Caco-2 (cell line): ENCODE measurements around the gene PPP2R3B. TPM values are rescaled to one million over a fixed set of nuclear protein-coding genes. Genes with fewer than 3 reads are reported as not detected.
A peak's percentile ranks its signal among the peaks of the same experiment; 100 is the strongest.

Experiments used
- BruUV-seq: library from RNA; stranded (reverse); fragments of 400-500 nt; replicated peaks from 2 replicates; lab custom pipeline; 2021; lab: Mats Ljungman, UMichigan
- CTCF ChIA-PET: fragments of 300-600 bp; sonication (Branson Sonifier 250); formaldehyde crosslinking; loops from one replicate; lab custom pipeline; 2022; ENCODE audit warnings: antibody characterized with exemption; lab: Charles Lee
- POLR2A ChIA-PET: fragments of 300-600 bp; sonication (Branson Sonifier 250); formaldehyde crosslinking; loops from one replicate; lab custom pipeline; 2022; ENCODE audit warnings: antibody characterized with exemption; lab: Charles Lee
- DNase-seq, 2 experiments: peaks; one replicate each; pipeline versions ENCODE4 v3.0.0 to v3.0.0-alpha.2; 2020 to 2022
- H3K27me3 ChIP-seq: replicated peaks from 2 replicates; pipeline ENCODE4 v1.6.0; 2011; ENCODE audit warnings: low read length; ENCODE audit not compliant: control insufficient read depth, insufficient read depth
- H3K36me3 ChIP-seq: 2 replicates; pipeline ENCODE4 v1.5.1; 2011; ENCODE audit warnings: low read length; ENCODE audit not compliant: control insufficient read depth, insufficient read depth
- H3K4me1 ChIP-seq: fragments of 250-450 bp; sonication (Bioruptor Pico); 2 replicates; pipeline ENCODE4 v1.5.1; 2020; ENCODE audit warnings: mild to moderate bottlenecking
- H3K4me3 ChIP-seq: 2 replicates; pipeline ENCODE4 v1.5.1; 2011; ENCODE audit warnings: low read depth, mild to moderate bottlenecking, control low read depth, low read length
- H3K9me3 ChIP-seq: fragments of 250-450 bp; sonication (Bioruptor Pico); 2 replicates; pipeline ENCODE4 v1.5.1; 2020; ENCODE audit warnings: mild to moderate bottlenecking, moderate library complexity
- H3K27ac Mint-ChIP-seq: one replicate; pipeline ENCODE4 v1.8.0; 2022; ENCODE audit warnings: mixed read lengths; ENCODE audit not compliant: unreplicated experiment
- H3K27me3 Mint-ChIP-seq: one replicate; pipeline ENCODE4 v1.8.0; 2022; ENCODE audit warnings: mixed read lengths; ENCODE audit not compliant: insufficient read depth, unreplicated experiment
- H3K36me3 Mint-ChIP-seq: one replicate; pipeline ENCODE4 v1.8.0; 2022; ENCODE audit warnings: mild to moderate bottlenecking, mixed read lengths; ENCODE audit not compliant: insufficient read depth, unreplicated experiment
- H3K4me1 Mint-ChIP-seq: one replicate; pipeline ENCODE4 v1.8.0; 2022; ENCODE audit warnings: low read depth, mixed read lengths; ENCODE audit not compliant: unreplicated experiment
- H3K4me3 Mint-ChIP-seq: one replicate; pipeline ENCODE4 v1.8.0; 2022; ENCODE audit warnings: mild to moderate bottlenecking, moderate library complexity, mixed read lengths; ENCODE audit not compliant: unreplicated experiment
- H3K9me3 Mint-ChIP-seq: one replicate; pipeline ENCODE4 v1.8.0; 2022; ENCODE audit warnings: mixed read lengths; ENCODE audit not compliant: unreplicated experiment
- intact Hi-C: fragments of 100-400 bp; cut with micrococcal nuclease; formaldehyde crosslinking; loops from one replicate; pipeline ENCODE4 v1.10.0; 2022; ENCODE audit not compliant: unreplicated experiment
- total RNA-seq: library from RNA; stranded (reverse); gene quantifications from 2 replicates; pipeline ENCODE4 v1.2.3, GENCODE V29; 2022
- TF ChIP-seq, protein P1 (sequence below), 2 experiments: fragments of 200-600 bp in 1 of 2; IDR thresholded peaks; 1 replicate in 1 of 2; 2 replicates in 1 of 2; pipeline versions ENCODE4 v1.5.1 to v1.8.0; 2011 to 2022; ENCODE audit warnings: antibody characterized with exemption in 1 of 2, control low read depth in 1 of 2, inconsistent platforms in 1 of 2, low read depth in 1 of 2, low read length in 1 of 2, mild to moderate bottlenecking in 1 of 2, moderate library complexity in 1 of 2; ENCODE audit not compliant: insufficient read depth in 1 of 2, severe bottlenecking in 1 of 2, unreplicated experiment in 1 of 2

PPP2R3B gene
- total RNA-seq, 1 experiment from 2014 or later = 71.3 TPM

DNA sequence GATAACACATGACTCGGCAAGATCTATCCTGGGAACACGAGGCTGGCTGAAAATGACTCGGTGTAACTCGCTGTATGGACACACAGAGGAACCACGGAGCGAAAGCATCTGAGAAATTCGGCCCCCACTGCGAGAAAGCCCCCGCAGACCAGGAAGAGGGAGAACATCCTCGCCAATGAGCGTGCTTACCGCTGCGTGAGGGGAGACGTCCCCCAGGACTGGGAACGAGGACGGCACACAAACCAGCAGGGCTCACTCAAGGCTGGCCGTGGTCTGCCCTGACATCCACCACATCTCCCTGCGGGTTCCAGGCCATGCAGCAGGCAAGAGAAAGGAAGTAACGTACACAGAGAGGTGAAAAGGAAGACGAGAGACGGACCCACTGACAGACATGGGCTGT lies 50.5 kb downstream of the PPP2R3B start:
- peak overlapping the region; percentile 4 for H3K27ac Mint-ChIP-seq
- Histone ChIP-seq H3K9me3 (0 out of 2 replicates have a peak, but pooled peaks cover 3% of the 10 kb centered on the region), H3K36me3 (no peaks in the 10 kb centered on the region; the same call in 1 of the 2 replicates), H3K4me3 (no peak overlapping the region), H3K27me3 (no peaks in the 10 kb centered on the region), H3K4me1 (no peaks in the 10 kb centered on the region)
- CTCF ChIA-PET = no interaction called here
- no TSS peak for BruUV-seq
- intact Hi-C loops = no loop called here
- TF ChIP-seq, protein P1, sequence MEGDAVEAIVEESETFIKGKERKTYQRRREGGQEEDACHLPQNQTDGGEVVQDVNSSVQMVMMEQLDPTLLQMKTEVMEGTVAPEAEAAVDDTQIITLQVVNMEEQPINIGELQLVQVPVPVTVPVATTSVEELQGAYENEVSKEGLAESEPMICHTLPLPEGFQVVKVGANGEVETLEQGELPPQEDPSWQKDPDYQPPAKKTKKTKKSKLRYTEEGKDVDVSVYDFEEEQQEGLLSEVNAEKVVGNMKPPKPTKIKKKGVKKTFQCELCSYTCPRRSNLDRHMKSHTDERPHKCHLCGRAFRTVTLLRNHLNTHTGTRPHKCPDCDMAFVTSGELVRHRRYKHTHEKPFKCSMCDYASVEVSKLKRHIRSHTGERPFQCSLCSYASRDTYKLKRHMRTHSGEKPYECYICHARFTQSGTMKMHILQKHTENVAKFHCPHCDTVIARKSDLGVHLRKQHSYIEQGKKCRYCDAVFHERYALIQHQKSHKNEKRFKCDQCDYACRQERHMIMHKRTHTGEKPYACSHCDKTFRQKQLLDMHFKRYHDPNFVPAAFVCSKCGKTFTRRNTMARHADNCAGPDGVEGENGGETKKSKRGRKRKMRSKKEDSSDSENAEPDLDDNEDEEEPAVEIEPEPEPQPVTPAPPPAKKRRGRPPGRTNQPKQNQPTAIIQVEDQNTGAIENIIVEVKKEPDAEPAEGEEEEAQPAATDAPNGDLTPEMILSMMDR (IDR thresholded peaks at IDR 0.05; ENCODE audit: insufficient read depth in 1 of 2, low read depth in 1 of 2, low read length in 1 of 2, severe bottlenecking in 1 of 2, unreplicated experiment in 1 of 2) = no peak
- no peak overlapping the region for H3K4me3 Mint-ChIP-seq
- no peaks in the 10 kb centered on the region for H3K27me3 Mint-ChIP-seq
- no peaks in the 10 kb centered on the region for H3K4me1 Mint-ChIP-seq
- no peak for DNase-seq
- peaks cover 77% of the 10 kb centered on the region for H3K36me3 Mint-ChIP-seq
- no peaks in the 10 kb centered on the region for H3K9me3 Mint-ChIP-seq
- POLR2A ChIA-PET = no interaction called here

DNA sequence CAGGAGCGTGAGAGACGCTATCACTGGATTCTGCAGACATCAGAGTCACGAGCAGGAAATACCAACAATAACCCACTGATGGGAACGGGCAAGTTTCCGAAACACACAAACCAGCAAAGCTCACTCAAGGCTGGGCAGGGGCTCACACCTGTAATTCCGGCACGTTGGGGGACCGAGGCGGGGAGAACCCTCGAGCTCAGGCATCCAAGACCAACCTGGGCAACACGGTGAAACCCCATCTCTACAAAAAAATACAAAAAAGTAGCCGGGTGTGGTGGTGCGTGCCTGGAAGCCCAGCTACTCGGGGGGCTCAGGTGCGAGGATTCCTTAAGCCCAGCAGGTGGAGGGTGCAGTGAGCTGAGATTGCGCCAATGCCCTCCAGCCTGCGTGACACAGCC lies 51.0 kb downstream of the PPP2R3B start:
- H3K9me3 ChIP-seq = 0 out of 2 replicates have a peak, but pooled peaks cover 3% of the 10 kb centered on the region
- Mint-ChIP-seq H3K27ac (no peak overlapping the region), H3K4me1 (no peaks in the 10 kb centered on the region), H3K27me3 (no peaks in the 10 kb centered on the region), H3K9me3 (no peaks in the 10 kb centered on the region), H3K4me3 (no peak overlapping the region), H3K36me3 (peaks cover 73% of the 10 kb centered on the region)
- CTCF ChIA-PET = no interaction called here
- no peak overlapping the region for H3K4me3 ChIP-seq
- BruUV-seq = no TSS peak
- POLR2A ChIA-PET = no interaction called here
- intact Hi-C loops = no loop called here
- no peaks in the 10 kb centered on the region for H3K27me3 ChIP-seq
- DNase-seq = no peak
- no peaks in the 10 kb centered on the region for H3K4me1 ChIP-seq
- TF ChIP-seq, protein P1 (IDR thresholded peaks at IDR 0.05; ENCODE audit: insufficient read depth in 1 of 2, low read depth in 1 of 2, low read length in 1 of 2, severe bottlenecking in 1 of 2, unreplicated experiment in 1 of 2) = no peak
- H3K36me3 ChIP-seq = no peaks in the 10 kb centered on the region; the same call in 1 of the 2 replicates

DNA sequence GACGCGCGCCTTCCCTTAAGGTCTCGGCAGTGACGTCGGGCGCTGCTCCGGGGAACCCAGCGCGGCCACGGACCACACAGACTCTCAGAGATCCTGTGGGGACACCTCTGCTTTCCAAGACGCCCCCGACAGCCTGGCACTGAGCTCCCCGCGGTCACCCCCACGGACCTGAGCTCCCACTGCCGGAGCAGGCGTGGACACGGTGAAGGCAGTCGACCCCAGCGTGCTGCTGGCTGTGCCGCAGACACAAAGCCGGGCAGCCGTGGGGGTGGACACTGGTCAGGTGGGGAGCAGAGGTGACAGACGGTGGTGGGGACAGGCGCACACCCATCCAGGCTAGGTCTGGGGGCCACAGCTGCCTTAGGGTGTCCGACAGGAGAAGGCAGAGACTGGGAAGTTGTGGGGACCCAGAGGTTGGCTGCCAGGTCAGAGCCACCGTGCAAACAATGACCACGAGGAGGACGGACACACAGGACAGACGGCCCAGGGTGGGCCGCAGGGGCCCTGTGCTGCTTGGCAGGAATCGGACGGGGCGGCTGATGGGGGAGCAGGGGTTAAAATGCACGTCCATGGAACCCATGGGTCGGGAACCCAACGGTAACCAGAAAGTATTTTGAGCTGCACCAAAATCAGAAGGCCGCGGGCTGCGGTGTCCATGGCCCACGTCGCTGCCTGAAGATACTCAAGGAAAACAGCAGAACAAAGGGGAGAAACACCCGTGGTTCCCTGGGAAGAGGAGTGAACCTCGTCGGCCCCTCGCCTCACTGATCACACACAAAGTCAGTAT lies 51.5 kb downstream of the PPP2R3B start:
- Mint-ChIP-seq H3K27me3 (no peaks in the 10 kb centered on the region), H3K4me3 (no peak overlapping the region), H3K9me3 (no peaks in the 10 kb centered on the region), H3K4me1 (no peaks in the 10 kb centered on the region), H3K36me3 (peaks cover 73% of the 10 kb centered on the region), H3K27ac (no peak overlapping the region)
- TF ChIP-seq, protein P1 (IDR thresholded peaks at IDR 0.05; ENCODE audit: insufficient read depth in 1 of 2, low read depth in 1 of 2, low read length in 1 of 2, severe bottlenecking in 1 of 2, unreplicated experiment in 1 of 2) = no peak
- H3K4me3 ChIP-seq = no peak overlapping the region
- no peaks in the 10 kb centered on the region for H3K4me1 ChIP-seq
- no peaks in the 10 kb centered on the region for H3K36me3 ChIP-seq
- BruUV-seq = no TSS peak
- ChIA-PET CTCF (no interaction called here), POLR2A (no interaction called here)
- intact Hi-C loops = no loop called here
- no peaks in the 10 kb centered on the region for H3K27me3 ChIP-seq
- no peak for DNase-seq
- 0 out of 2 replicates have a peak, but pooled peaks cover 5% of the 10 kb centered on the region for H3K9me3 ChIP-seq
